SKM-1 treated with dmso at 0.1 percent for 144 hours (cell line): ENCODE data around the gene SLC6A1.

Experiments used
- DNase-seq: peaks from one replicate; lab custom pipeline; 2025; ENCODE audit not compliant: unreplicated experiment; lab: John Stamatoyannopoulos, UW

The SLC6A1 gene

DNA sequence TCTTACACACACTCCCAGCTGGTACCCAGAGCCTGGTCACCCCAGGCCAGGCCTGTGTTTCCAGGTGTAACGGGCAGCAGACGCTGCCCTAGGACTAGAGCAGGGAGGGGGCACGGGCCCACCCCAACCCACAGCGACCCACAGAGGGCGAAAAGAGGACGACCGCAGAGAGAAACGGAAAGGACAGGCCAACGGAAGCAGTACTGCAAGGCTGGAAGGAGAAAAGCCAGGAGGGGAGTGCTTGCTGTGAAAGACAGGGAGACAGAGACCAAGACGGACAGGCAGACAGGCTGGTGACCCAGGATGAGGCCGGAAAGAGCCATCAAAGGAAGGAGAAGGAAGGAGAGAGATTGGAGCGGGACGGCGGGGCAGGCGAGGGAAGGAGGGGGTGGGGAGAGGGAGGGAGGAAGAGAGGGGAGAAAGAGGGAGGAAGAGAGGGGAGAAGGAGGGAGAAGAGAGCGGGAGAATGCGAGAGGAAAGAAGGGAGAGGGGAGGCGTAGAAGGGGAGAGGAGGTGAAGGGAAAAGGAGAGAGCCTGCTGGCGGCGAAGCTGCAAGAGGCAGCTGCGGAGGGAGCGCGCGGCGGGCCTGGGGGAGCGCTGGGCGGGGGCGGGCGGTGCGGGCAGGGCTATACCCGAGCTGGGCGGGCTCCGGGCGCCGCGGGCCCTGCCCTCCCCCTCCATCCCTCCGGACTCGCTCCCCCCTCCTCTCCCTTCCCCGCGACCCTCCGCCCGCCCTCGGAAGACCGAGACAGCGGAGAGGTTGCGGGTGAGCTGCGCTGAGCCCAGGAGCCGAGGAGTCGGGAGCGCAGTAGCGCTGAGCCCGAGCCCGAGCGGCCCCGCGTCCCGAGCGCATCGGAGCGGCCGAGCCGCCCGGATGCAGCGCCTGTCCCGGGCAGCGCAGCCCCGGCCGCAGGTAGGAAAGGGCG lies at the start of gene SLC6A1:
Gene SLC6A1, plus strand, starts transcription at position 732 of the 926 bp plus-strand sequence. CDS start 24,464 bp downstream, outside the sequence.
- no peak for DNase-seq

DNA sequence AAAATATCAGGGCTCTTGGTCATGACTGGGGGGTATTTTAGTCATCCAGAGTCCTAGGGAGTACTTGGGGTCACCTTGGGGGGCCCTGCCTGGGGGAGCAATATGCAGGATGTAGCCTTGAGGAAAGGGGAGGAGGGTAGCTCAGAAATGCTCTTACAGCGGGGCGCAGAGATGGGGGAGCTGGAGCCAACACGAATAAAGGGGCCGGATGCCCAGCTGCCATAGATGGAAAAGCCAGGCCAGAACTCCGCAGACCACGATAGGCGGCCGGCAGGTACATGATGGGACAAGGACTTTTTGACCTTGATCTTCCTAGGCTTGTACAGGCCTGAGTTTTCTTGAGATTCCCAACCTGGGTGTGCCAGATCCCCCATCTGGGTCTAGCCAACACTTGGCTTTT lies 47.7 kb upstream of the SLC6A1 start:
- no peak for DNase-seq

DNA sequence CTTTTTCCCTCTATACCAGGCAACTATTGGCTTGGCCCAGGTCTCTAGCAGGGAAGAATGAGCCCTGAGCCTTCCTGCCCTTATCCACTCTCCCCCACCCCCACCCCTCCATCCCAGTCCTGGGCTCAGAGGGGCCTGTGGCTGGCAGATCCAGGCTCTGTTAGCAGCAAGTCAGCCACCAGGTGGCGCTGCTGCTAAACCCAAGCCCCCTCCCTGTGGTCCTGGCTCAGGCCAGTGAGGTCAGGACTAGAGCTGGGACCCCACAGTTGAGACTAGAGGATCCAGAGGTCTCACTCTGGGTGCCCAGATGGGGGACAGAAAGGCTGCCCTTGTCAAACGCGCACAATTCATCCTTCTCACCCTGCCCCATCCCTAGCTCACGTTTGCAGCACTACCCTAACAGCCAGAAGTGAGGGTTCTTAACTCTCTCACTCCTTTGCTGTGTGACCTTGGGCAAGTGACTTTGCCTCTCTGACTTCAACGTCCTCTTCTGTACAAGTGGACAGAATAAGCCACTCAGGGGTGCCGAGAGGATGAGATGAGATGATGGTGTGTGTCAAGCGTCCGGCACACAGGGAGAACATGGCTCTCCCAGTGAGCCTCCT lies 46.8 kb upstream of the SLC6A1 start:
- DNase-seq, result no peak

DNA sequence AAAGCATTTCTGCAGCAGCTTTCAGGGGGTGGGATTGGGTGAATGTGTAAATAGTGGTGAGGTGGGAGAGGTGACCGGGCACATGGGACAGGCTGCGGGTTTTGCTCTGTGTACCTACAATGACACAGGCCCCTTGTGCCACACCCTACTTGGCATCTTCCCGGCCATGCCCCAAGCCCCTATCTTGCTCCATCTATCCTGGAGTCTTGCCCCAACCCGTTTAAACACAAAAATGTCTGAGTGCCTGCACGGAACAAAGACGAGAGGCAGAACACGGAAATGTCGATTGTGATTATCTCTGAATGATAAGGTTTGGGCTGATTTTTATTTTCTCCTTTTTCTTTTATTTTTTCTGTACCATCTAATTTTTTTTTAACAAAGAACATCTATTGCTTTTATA lies 46.0 kb upstream of the SLC6A1 start:
- DNase-seq, result no peak

DNA sequence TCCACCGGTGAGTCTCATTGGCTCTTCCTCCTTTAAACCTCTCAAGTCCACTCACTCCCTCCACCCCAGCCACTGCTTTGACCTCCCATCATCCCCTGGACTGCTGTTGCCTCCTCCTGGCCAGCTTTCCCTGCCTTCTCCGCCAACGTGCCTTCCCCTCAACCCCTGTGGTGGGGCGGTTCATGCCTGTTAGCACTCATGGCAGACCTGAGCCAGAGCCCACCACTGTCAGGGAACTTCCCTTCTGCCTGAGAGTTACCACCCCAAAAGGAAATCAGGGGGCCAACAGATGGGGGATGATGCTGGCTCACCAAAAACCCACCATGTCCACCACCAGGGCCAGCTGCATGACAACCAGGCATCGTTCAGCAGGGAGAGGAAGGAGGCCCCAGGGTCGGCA lies 44.2 kb upstream of the SLC6A1 start:
- DNase-seq, result no peak

DNA sequence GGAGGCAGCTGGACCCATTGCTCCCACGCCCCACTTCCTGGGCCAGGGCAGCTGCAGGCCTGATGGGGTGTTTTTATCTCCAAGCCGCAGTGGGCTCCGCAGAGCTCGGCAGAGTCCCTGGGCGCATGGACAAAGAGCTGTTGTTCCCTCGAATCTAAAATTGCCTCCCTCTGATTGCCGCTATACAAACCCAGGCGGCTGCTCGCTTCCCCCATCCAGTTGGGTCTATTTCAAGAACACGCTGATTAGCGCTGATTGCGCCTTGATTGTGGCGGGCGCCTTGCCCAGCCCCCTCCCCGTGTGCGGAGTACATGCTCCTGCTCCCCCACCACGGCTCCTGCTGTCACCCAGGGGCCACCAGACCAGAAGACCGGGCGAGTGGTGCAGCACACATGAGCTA lies 43.4 kb upstream of the SLC6A1 start:
- no peak for DNase-seq

DNA sequence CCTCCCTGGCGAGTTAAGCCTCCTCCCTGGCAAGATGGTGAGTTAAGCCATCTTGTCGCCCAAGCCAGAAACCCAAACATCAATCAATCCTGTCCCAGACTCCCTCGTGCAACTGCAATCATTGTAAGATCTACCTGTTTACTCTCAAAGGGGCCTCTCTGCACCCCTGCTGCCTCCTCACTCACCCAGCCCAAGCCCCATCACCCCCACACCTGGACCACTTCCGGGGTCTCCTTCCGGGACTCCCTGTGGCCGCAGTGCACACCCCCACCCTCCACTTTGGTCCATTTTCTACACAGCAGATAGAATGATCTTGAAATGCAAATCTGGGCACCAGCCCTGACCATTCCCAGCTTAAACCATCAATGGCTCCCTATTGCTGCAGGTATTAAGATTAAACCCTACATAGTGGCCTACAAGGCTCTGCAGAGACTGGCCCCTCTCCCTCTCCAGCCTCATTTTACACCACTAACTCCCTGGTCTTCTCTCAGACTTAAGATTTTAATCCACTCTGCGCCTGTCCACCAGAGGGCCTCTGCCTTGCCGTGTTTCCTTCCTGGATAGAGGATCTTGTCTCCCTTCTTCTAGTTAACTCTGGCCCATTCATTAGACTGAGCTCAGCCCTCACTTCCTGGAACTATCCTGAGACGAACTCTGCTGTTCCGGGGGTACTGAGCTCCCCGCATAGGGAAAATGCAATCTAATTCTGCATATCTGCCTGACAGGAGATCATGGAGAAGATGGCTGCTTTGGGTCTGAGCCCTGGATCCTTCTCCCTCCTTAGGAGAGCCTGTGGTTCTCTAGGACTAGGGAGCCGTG lies 41.9 kb upstream of the SLC6A1 start:
- peak; percentile 7 for DNase-seq

DNA sequence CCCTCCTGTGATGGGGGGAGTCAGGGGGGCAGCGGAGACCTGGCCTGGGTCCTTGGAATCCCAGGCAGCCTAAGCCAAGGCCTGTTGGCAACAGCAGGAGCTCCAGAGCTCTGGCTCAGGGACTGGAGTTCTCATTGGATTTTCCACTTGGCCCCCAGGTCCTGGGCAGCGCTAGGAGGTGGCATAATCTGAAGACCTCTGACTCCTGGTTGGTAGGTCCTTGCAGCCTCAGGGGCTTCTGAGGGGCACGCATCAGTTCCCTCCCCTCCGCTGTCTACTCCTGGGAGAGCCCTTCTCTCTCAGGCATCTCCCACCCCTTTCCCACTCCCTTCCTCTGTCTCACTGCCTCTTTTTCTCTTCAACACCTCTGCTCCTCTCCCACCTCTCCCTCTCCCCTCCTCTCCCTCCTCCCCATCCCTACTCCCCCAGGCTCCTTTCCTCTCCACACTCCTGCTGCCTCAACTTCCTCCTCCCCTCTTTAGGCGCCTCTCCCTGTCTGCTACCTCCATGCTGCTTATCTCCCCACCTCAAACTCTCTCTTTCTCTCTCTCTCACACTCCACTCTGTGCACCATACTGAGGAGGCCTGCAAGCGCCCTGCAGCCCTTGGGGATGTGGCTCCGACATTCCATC lies 41.1 kb upstream of the SLC6A1 start:
- DNase-seq, result no peak

DNA sequence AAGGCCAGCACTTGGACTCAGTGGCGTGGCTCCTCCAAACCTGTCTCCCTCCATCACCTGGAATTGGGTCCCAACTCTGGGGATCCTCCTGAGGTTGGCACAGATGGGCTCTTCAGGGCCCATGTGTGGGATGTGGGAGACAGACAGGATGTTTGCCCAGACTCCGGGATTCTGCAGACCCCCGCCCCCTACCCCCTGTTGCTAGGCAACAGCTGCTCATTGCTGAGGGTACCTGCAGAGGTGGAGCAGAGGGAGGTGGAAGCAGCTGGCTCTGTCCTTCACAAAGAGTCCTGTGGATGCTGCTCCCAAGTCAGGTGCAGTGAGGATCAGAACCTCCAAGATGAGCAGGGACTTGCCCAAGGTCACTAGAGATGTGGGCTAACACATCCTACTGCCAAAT lies 40.0 kb upstream of the SLC6A1 start:
- DNase-seq, result no peak

DNA sequence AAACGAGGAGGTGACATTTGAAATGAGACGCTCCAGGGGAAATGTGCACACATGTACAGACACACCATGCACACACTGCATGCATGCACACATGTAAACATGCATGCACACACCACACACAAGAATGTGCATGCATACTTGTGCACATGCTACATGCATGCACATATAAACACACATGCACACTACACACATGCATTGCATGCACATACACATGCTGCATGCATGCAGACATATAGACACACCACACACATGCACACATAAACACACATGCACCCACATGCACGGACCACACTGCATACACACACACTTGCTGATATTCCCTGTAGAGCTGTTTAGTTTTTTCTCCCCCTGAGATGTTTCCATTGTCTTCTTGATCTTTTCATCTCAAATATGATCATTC lies 37.8 kb upstream of the SLC6A1 start:
- DNase-seq, result no peak

DNA sequence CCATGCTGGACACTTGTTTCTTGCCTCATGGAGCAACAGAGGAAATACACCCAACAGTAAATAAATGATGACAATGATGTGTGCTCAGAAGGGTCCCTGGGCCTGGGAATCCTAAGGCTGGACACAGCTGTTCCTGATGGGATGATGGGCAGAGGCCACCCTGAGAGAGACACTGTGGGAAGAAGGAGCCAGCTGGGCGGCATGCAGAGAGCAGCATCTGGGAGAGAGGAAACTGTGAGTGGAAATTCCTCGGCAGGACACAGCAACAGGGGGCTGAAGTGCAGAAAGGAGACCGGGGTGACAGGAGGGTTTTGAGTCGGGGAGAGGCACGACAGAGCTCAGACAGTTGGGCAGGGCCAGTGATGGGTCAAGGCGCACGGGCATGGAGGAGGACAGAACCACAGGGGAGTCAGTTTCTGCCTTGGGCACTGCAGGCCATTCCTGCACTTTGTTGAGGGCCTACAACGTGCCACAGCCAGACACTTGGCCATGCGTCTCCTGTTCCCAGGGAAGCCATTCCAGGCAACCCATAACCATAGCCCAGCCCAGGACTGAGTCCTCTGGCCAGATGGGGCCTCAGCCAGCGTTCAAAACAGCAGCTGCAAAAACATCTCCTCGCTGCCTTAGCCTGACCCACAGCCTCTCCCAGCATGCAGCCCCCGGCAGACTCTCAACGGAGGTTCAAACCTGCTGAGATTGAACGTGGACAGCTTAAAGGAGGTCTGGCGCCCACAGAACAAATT lies 36.7 kb upstream of the SLC6A1 start:
- DNase-seq, result no peak

DNA sequence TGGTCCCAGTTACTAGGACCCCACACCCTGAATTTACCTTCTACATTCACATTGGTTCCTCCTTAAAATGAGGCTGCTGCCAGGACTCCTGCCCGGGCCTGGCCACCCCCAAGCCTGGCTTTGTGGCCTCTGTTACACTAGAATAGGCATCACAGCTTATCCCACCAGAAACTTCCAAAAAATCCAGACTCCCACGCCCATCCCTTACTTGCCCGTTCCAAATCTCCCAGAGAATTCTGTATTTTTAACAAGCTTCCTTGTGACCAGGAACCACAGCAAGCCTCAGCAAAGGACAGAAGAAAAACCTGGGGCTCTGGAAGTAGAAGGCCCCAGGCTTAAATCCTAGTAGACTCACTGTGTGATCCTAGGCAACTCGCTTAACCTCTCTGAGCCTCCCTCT lies 36.0 kb upstream of the SLC6A1 start:
- DNase-seq, result no peak

DNA sequence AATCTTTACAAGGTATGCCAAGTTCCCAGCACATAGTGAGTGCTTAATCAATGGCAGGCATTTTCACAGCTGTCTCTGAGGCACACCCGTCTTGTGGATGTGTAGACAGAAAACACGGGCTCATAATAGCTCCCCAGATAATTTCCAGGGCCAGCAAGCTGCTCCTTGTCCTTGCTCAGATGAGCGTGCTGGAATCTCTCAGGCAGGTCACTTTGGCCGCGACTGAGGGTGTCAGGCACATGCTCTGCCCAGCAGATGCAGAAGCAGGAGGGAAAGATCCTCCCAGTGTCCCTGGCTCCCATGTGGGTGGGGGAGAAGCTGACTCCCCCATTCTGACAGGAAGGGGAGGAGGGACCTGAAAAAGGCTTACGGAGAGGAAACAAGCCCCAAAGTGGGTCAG lies 35.6 kb upstream of the SLC6A1 start:
- no peak for DNase-seq

DNA sequence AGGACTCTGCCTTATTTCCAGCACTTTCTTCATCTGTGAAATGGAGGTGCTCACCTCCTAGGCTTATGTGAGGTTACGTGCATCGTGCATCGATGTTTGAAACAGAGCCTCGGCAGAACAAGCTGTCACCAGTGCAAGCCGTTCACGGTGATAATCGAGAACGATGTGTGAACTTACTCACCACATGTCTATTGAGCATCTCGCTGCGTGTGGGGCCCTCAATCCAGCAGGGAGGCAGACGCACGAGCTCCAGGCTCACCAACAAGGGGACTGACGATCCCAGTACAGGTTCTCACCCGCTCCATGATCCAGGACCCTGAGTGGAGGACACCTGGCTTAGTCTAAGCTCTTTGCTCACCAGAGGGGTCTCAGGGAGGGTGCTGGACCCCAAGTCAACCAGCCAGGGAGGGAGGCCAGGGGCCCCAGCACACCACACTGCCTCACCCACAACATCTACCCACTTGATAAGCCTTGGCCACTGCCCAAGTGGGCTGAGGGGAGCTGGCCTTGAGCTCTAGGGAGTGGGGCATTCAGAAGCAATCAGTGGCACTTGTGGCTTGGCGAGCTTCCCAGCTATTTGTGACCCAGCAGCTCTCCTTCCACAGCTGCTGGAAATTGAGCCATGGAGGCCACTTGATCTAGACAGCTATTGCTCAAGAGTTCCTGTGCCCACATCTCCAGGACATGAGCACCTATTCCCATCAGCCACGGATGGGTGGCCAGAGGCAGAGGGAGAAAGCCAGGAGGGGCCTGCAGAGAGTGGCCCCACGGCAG lies 34.4 kb upstream of the SLC6A1 start:
- no peak for DNase-seq

DNA sequence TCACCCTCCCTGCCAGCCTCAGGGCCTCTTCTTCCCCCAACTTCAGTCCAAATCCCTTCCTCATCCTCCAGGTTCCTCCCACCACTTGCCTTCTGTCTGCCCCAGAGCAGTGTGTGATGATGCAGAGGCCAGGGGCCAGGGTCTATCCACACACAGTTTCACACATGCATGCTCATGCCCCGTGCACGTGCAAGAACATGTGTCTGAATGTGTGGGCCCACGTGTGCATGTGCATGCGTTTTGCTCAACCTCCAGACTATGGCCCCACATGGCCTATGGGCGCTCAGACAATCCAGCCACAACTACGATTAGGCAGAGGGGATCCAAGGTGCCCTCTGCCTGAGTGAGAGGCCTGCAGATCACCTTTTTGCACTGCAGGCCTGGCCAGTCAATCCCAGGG lies 32.3 kb upstream of the SLC6A1 start:
- DNase-seq, result no peak

DNA sequence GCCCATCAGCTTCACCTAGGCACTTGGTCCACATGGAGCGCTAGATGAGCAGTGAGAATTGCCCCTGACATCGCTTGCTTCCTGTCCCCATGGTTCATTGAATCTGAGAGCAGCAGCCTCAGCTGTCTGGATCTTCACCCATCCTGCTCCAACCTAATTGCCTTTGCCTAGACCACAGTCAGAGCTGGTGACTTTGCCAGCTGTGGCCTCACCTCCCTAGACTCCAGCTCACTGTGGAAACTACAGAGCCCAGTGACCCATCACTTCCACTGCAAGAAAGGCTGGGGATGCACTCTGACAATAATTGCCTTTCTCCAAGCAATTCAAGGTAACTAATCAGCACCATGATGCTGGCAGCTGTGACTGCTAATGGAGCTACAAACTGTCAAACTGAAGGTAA lies 30.6 kb upstream of the SLC6A1 start:
- DNase-seq, result no peak

DNA sequence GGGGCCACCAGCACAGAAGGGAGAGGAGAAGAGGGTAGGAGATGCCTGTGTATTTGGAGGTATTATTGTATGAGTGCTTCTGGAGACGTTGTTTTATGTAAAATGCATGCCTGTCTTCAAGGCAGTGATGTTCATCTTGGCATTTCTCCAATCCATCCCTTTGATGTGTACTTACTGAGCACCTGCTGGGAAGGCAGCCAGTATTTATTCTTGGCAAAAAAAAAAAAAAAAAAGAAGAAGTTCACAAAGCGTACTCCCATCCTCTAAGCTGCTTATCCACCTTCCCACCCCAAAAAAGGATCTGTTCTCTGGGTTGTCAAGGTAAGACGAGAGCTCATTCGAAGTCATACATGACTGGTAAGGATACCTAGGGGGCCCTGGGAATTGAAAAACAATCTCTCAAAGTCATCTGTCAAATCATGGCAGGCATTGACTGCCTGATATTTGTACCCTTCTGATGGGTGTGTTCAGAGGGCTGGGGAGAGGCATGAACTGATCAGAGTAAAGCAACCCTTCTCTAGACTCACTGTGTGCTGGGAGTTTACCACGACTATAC lies 30.0 kb upstream of the SLC6A1 start:
- no peak for DNase-seq

DNA sequence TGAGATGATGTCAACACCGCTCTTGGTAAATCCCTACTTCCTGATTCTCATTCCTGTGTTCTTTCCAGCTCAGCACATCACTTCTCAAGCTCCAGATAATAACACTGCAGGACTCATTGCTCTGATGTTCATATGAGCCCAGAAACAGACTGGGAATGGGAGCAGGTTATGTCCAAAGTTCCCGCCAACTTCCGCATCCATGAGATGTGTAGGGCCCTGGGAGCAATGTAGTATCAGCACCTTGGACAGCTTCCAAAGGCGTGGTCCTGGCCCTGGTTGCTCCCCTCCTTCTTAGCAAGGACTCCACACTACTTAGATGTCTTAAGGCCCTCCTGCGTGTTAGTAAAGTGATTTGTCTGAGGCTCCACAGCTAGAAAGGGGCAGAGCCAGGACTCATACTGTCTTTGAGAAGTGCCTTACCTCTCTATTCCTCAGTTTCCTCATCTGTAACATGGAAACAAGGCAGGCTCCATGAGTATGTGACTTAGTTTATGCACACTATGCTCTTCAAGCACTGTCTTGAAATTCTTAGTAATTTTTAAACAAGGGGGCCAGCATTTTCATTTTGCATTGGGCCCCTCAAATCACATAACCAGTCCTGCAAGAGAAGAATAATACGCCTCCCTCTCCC lies 27.9 kb upstream of the SLC6A1 start:
- no peak for DNase-seq

DNA sequence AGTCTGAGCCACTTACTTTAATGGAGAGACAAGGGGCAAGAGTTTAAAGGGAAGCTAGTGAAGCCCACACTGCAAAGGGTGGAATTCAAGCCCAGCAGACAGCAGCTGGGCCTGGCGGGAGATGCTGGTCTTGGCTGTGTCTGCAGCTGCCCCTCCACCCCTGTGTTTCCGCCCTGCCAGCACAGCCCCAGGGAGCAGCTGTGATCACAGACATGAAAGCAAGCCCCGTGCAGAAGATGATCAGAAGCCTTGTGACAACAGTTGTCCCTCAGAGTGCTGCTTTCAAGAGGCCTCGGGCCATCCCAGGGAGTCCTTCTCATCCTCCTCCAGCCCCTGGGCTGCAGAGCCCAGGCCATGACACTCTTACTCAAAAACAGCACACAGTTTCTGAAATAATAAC lies 24.1 kb upstream of the SLC6A1 start:
- DNase-seq, result no peak
